Activated naive CD8-positive, alpha-beta T cell treated with anti-CD3 and anti-CD28 coated beads, Interleukin-2, amount 10 ng/mL, durations not matched to agents 7 days and 5 days (primary cell): ENCODE results near the gene ATP6V0E2. TPM values are rescaled to one million over a fixed set of nuclear protein-coding genes. Genes with fewer than 3 reads are reported as not detected.
A peak's percentile ranks its signal among the peaks of the same experiment; 100 is the strongest.

Experiments
- ATAC-seq: fragments of 150-1000 bp; cut with Tn5 transposase; one replicate; pipeline ENCODE4 v1.10.0; 2021; ENCODE audit warnings: low read depth, moderate library complexity
- POLR2A ChIA-PET: fragments of 350-600 bp; sonication (Branson Sonifier 250); formaldehyde crosslinking; loops from one replicate; lab custom pipeline; 2021; ENCODE audit warnings: antibody characterized with exemption; lab: Charles Lee
- DNase-seq: peaks from one replicate; pipeline ENCODE4 v3.0.0; 2021
- H3K27ac Mint-ChIP-seq: one replicate; pipeline ENCODE4 v1.8.0; 2022; ENCODE audit warnings: mild to moderate bottlenecking, mixed read lengths
- H3K27me3 Mint-ChIP-seq: one replicate; pipeline ENCODE4 v1.8.0; 2022; ENCODE audit warnings: mild to moderate bottlenecking, moderate library complexity, mixed read lengths
- H3K36me3 Mint-ChIP-seq: one replicate; pipeline ENCODE4 v1.8.0; 2021; ENCODE audit warnings: mild to moderate bottlenecking, mixed read lengths
- H3K4me1 Mint-ChIP-seq: one replicate; pipeline ENCODE4 v1.8.0; 2021; ENCODE audit warnings: mixed read lengths
- H3K4me3 Mint-ChIP-seq: one replicate; pipeline ENCODE4 v1.8.0; 2022; ENCODE audit warnings: mild to moderate bottlenecking, moderate library complexity, mixed read lengths
- H3K9me3 Mint-ChIP-seq: one replicate; pipeline ENCODE4 v1.8.0; 2021; ENCODE audit warnings: mixed read lengths
- total RNA-seq, 2 experiments: library from RNA; stranded (reverse); gene quantifications; one replicate each; pipeline ENCODE4 v1.2.3, GENCODE V29; 2021

Gene ATP6V0E2
- total RNA-seq, 2 experiments from 2014 or later = 74.0 to 81.2 TPM

DNA sequence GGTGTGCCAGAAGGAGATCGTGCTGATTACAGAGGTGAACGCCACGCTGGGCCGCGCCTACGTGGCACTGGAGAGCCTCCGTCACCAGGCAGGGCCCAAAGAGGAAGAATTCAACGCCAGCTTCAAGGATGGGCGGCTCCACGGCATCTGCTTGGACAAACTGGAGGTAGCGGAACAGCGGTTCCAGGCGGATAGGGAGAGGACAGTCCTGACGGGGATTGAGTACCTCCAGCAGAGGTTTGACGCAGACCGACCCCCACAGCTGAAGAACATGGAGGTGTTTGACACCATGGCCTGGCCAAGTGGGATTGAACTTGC, 12.1 kb upstream of the ATP6V0E2 start:
- Mint-ChIP-seq H3K36me3 (peaks cover 37% of the 10 kb centered on the region), H3K27me3 (no peaks in the 10 kb centered on the region), H3K27ac (no peak overlapping the region), H3K4me1 (peaks cover 62% of the 10 kb centered on the region), H3K9me3 (no peaks in the 10 kb centered on the region), H3K4me3 (no peak overlapping the region)
- POLR2A ChIA-PET = interaction anchor here (2.2 kb wide), 1 partner anchor 21 kb away, joined by 6 read pairs; no protein-coding TSS in a partner anchor
- ATAC-seq (no peak), DNase-seq (no peak)

DNA sequence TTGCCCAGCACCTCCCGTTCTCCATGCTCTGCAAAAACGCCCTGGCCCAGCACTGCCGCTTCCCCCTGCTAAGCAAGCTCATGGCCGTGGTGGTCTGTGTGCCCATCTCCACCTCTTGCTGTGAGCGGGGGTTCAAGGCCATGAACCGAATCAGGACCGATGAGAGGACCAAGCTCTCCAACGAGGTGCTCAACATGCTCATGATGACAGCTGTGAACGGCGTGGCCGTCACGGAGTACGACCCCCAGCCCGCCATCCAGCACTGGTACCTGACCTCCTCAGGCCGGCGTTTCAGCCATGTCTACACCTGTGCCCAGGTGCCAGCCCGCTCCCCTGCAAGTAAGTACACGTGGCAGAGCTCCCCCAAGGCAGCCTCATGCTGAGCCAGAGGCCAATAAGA, 11.6 kb upstream of the ATP6V0E2 start:
- no peaks in the 10 kb centered on the region for H3K27me3 Mint-ChIP-seq
- H3K9me3 Mint-ChIP-seq = no peaks in the 10 kb centered on the region
- peaks cover 64% of the 10 kb centered on the region for H3K4me1 Mint-ChIP-seq
- peaks cover 37% of the 10 kb centered on the region for H3K36me3 Mint-ChIP-seq
- H3K27ac Mint-ChIP-seq = no peak overlapping the region
- ATAC-seq (no peak), DNase-seq (no peak)
- POLR2A ChIA-PET = interaction anchor here (2.2 to 3.8 kb wide), 2 partner anchors 20 to 23 kb away, joined by 6 to 23 read pairs; partner anchors contain the start of gene ZNF862
- H3K4me3 Mint-ChIP-seq = no peak overlapping the region

DNA sequence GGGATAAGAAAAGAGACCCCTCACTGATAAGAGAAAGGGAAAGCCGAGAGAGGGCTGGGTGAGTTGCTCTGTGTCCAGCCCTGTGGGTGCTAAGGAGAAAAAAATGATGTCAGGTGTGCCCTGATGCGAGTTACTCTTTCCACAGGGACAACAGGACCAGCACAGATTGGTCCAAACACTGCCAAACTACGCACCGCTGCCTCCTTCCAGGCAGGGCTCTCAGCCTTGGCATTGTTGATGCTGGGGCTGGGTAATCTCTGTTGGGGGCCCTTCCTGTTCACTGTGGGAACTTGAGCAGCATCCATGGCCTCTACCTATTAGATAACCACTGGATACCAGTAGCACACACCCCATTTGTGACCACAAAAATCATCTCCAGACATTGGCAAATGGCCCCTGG, 10.3 kb upstream of the ATP6V0E2 start:
- Mint-ChIP-seq H3K4me1 (peaks cover 65% of the 10 kb centered on the region), H3K27me3 (no peaks in the 10 kb centered on the region), H3K9me3 (no peaks in the 10 kb centered on the region), H3K36me3 (peaks cover 37% of the 10 kb centered on the region), H3K27ac (peak overlapping the region; percentile 92), H3K4me3 (no peak overlapping the region)
- ATAC-seq = no peak
- POLR2A ChIA-PET = interaction anchor here (2.2 to 3.8 kb wide), 2 partner anchors 19 to 25 kb away, joined by 6 to 23 read pairs; partner anchors contain the start of gene ZNF862
- DNase-seq = no peak

DNA sequence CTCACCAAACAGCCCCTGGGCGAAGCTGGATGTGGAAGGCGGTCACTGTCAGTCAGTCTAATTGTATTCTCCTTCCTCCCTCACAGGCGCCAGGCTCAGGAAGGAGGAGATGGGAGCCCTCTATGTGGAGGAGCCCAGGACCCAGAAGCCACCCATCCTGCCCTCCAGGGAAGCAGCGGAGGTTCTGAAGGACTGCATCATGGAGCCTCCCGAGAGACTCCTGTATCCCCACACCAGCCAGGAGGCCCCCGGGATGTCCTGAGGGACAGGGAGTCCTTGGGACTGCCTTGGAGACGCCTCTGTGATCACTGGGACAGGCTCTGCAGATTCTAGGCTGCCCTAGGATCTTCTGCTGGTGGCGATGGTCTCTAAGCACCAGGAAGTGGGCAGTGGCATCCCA, 9.7 kb upstream of the ATP6V0E2 start:
- H3K36me3 Mint-ChIP-seq = peaks cover 37% of the 10 kb centered on the region
- ATAC-seq = no peak

DNA sequence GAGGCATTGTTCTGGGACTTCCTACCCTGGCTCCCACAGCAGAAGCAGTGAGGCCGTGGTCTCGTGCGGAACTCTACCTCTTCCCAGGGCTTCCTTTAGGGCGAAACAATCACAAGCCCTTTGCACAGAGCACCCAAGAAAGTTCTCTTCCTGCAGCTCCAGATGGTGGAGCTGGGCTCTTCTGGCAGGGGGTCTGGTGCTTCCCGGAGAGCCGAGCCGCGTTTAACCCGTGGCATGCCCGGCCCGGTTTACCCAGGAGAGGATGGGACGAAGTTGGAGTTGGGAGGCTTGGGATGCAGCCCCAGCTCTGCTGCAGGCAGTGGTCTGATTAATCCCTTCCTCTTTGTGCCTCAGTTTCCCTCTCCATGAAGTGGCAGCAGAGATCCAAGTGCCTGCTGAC, 9.0 kb upstream of the ATP6V0E2 start:
- Mint-ChIP-seq H3K4me1 (peaks cover 71% of the 10 kb centered on the region), H3K27me3 (no peaks in the 10 kb centered on the region), H3K4me3 (peak overlapping the region; percentile 76), H3K9me3 (no peaks in the 10 kb centered on the region), H3K36me3 (peaks cover 40% of the 10 kb centered on the region), H3K27ac (peak overlapping the region; percentile 96)
- ATAC-seq (no peak), DNase-seq (no peak)
- POLR2A ChIA-PET = interaction anchor here (0.6 to 3.8 kb wide), 7 partner anchors 8 to 65 kb away, joined by 3 to 23 read pairs (median 5); partner anchors contain the start of gene ZNF862

More for the DNA sequence above, 9.7 kb upstream of the ATP6V0E2 start:
- Mint-ChIP-seq H3K4me3 (peak overlapping the region; percentile 63), H3K4me1 (peaks cover 69% of the 10 kb centered on the region), H3K9me3 (no peaks in the 10 kb centered on the region), H3K27me3 (no peaks in the 10 kb centered on the region), H3K27ac (peak overlapping the region; percentile 92)
- POLR2A ChIA-PET = interaction anchor here (3.8 kb wide), 1 partner anchor 25 kb away, joined by 23 read pairs; the partner anchor contains the start of gene ZNF862
- DNase-seq = no peak

DNA sequence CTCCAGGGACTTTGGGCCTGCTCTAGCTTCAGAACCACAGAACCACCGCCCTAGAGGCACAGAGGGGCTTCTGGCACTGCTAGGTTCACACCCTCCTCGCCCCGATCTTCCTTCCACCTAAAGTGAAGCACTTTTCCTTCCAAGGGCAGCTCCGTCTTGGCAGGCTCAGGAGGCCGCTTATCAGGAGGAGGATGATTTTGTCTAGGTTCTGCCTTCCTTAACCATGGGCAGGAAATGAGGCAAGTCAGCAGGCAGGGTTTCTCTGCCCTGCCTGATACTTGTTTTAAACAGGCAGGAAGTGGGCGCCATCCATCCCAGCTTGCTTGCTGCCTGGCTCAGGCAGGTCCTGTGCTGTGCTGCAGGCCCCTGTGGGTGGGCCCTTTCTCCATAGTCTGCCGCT, 8.3 kb upstream of the ATP6V0E2 start:
- H3K4me1 Mint-ChIP-seq = peaks cover 74% of the 10 kb centered on the region
- POLR2A ChIA-PET = interaction anchor here (0.8 to 3.8 kb wide), 9 partner anchors 9 to 66 kb away, joined by 3 to 23 read pairs (median 4); partner anchors contain the start of gene ZNF862
- H3K27me3 Mint-ChIP-seq = no peaks in the 10 kb centered on the region
- ATAC-seq (peak; percentile 73), DNase-seq (peak; percentile 64)
- peaks cover 33% of the 10 kb centered on the region for H3K36me3 Mint-ChIP-seq
- no peaks in the 10 kb centered on the region for H3K9me3 Mint-ChIP-seq
- peak overlapping the region; percentile 96 for H3K27ac Mint-ChIP-seq
- peak overlapping the region; percentile 76 for H3K4me3 Mint-ChIP-seq

DNA sequence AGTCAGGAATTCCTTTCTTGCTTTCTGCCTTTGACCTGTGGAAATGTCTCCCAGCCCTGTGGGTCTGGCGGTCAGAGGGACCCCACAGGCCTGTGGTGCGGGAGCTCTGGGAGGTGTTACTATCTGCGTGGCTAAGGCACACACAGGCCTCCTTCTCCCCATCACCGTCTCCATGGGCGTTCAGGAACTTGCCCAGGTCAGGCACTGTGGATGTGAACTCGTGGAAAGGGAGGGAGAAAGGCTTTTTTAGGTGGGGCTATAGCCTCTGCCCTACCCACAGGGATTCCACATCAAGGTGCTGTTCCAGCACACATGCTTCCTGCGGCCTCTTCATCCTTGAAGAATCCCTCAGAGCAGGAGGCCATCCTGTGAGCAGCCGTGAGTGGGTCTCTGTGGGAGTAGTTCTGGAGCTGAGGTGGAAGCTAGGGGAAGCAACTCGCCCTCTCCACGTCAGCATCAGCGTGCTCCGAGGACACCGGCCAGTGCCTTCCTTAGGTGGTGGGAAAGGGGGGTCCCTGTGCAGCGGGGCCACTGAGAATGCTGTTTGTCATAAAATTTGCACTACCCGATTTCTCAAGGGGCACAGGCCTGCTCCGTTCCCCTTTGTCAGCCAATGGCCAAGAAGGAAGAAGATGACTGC, 7.5 kb upstream of the ATP6V0E2 start:
- DNase-seq (no peak), ATAC-seq (no peak)
- H3K27me3 Mint-ChIP-seq = no peaks in the 10 kb centered on the region
- POLR2A ChIA-PET = interaction anchor here (1.0 to 3.8 kb wide), 3 partner anchors 17 to 27 kb away, joined by 3 to 23 read pairs (median 3); partner anchors contain the start of gene ZNF862
- peaks cover 29% of the 10 kb centered on the region for H3K36me3 Mint-ChIP-seq
- H3K4me1 Mint-ChIP-seq = peaks cover 82% of the 10 kb centered on the region
- H3K27ac Mint-ChIP-seq = peak overlapping the region; percentile 96
- H3K9me3 Mint-ChIP-seq = no peaks in the 10 kb centered on the region
- H3K4me3 Mint-ChIP-seq = peak overlapping the region; percentile 76

DNA sequence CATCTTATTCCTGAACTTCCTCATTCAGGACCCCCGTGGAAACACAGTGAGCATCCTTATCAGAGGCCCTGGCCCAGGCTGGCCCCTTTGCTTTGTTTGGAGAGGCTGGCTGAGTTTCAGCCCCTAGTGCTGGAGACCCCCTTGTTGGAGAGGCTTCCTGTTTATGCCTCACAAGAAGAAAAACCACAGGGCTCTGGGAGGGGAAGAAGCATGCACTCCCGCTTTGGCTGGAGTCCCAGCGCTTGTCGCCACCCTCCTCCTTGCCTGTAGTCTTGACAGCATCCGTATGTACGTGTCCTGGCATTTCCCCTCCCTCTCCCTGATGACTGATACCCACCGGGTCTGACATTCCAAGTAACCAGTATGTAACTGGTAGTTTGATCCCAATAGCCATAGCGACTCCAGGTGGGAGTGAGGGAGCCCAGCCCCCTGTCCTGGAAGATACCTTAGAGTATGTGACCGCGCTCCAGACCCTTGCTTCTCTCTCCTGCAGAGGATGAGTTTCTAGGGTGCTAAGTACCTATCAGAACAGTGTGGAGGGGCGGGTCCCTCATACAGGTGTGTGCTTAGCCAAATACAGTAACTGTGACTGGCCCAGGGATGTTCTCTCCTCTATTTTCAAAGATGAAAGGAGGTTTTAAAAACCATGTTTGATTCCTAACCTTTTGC, 6.9 kb upstream of the ATP6V0E2 start:
- Mint-ChIP-seq H3K4me3 (peak overlapping the region; percentile 66), H3K4me1 (peaks cover 86% of the 10 kb centered on the region), H3K27me3 (no peaks in the 10 kb centered on the region), H3K27ac (peak overlapping the region; percentile 96), H3K36me3 (peaks cover 26% of the 10 kb centered on the region), H3K9me3 (no peaks in the 10 kb centered on the region)
- DNase-seq (no peak), ATAC-seq (no peak)
- POLR2A ChIA-PET = interaction anchor here (1.1 kb wide), 1 partner anchor 28 kb away, joined by 8 read pairs; the partner anchor contains the start of gene ZNF862

DNA sequence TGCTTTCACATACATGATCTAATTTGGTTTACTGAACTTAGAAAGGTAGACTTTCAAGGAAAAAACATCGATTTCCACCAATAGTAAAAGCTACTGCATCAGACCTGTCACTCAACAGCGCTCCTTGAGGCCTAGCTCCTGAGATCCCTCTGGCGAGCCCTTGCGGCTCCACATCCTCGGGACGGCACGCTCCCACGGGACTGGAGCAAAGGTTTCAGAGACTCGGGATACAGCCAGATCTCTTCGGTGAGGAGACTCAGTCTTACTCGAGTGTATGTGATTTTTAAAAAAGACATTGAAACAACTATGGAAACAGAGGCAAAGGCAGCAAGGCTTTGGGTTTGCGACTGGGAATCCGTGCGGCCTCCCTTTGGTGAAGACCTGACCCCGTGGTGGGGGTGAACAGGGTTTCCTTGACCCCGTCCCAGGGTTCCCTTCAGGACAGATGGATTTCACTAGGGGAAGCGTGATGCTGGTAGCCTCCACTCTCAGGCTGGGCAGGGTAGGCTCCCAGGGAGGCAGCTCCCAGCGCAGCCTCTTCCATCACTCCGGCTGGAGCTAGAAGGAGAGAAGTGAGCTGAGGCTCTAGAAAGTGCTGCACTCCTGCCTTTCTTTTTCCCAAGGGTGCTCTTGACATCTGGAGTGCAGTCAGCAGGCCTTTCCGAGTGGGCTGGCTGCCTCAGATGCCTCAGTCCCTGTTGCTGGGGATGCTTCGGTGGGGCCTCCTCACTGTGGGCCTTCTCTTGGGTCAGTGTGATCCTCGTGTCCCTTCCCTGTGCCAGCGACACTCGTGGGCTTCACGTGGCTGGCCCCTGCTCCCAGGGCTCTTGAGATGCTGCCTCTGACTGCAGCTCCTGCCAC, 5.8 kb upstream of the ATP6V0E2 start:
- Mint-ChIP-seq H3K4me1 (peaks cover 87% of the 10 kb centered on the region), H3K36me3 (peaks cover 16% of the 10 kb centered on the region), H3K27me3 (no peaks in the 10 kb centered on the region), H3K4me3 (peak overlapping the region; percentile 66), H3K9me3 (no peaks in the 10 kb centered on the region), H3K27ac (peak overlapping the region; percentile 97)
- POLR2A ChIA-PET = interaction anchor here (1.0 to 4.2 kb wide), 3 partner anchors 29 to 500 kb away, joined by 3 to 42 read pairs (median 8); partner anchors contain the start of genes REPIN1 and ZNF862
- ATAC-seq (no peak), DNase-seq (no peak)

DNA sequence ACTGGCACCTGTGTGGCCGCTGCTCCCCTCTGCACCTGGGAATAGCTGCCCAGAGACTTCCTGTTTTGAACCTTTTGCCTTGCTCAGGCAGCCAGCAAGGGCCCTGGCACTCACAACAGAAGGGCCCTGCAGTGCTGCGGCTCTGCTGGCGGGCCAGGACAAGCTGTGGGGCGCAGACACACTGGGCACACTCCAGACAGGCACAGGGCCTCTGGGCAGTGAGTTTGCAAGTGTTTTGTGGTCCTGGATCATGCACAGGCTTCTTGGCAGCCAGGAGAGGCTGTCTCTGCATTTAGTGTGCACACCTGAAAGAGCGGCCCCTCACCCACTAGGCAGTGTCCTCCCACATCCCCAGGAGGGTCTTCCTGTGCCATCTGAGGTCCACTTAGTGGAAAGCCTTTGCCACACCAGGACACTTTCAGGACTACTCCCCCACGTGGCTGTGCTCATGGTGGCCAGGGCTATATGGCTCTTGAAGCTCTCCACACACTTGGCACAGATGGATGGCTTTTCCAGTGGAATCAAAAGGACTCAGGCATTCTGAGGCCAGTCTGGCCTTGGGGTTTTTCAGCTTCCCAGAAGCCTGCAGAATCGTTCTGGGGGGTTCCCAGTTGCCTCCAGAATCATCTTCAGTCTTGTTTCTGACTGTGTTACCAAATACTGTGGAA, 5.0 kb upstream of the ATP6V0E2 start:
- Mint-ChIP-seq H3K27me3 (no peaks in the 10 kb centered on the region), H3K9me3 (no peaks in the 10 kb centered on the region), H3K4me1 (peaks cover 81% of the 10 kb centered on the region), H3K36me3 (peaks cover 15% of the 10 kb centered on the region), H3K27ac (peak overlapping the region; percentile 97), H3K4me3 (peak overlapping the region; percentile 37)
- ATAC-seq (no peak), DNase-seq (no peak)
- POLR2A ChIA-PET = interaction anchor here (1.0 to 4.2 kb wide), 4 partner anchors 19 to 500 kb away, joined by 3 to 42 read pairs (median 4); partner anchors contain the start of genes REPIN1 and ZNF862

DNA sequence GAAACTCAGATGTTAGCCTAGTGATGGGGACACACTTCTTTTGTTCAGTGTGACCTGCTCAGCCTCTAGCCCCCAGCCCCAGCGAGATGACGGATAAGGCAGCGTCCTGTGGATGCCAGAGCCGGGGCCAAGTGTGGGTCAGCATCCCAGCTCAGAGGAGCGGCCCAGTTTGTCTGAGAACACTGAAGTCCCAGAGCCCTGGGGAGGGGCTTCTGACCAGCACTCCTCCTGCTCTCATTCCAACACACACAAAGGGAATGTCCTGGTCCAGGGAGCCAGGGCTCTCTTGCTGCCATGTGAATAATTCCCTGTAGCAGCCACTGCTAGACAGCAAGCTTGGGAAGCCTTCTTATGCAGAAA, 4.5 kb upstream of the ATP6V0E2 start:
- H3K27me3 Mint-ChIP-seq = no peaks in the 10 kb centered on the region
- DNase-seq (no peak), ATAC-seq (no peak)
- H3K4me1 Mint-ChIP-seq = peaks cover 77% of the 10 kb centered on the region
- no peaks in the 10 kb centered on the region for H3K9me3 Mint-ChIP-seq
- H3K27ac Mint-ChIP-seq = peak overlapping the region; percentile 97
- POLR2A ChIA-PET = interaction anchor here (1.0 to 4.2 kb wide), 4 partner anchors 19 to 499 kb away, joined by 3 to 42 read pairs (median 4); partner anchors contain the start of genes REPIN1 and ZNF862
- peak overlapping the region; percentile 79 for H3K4me3 Mint-ChIP-seq
- peaks cover 14% of the 10 kb centered on the region for H3K36me3 Mint-ChIP-seq

DNA sequence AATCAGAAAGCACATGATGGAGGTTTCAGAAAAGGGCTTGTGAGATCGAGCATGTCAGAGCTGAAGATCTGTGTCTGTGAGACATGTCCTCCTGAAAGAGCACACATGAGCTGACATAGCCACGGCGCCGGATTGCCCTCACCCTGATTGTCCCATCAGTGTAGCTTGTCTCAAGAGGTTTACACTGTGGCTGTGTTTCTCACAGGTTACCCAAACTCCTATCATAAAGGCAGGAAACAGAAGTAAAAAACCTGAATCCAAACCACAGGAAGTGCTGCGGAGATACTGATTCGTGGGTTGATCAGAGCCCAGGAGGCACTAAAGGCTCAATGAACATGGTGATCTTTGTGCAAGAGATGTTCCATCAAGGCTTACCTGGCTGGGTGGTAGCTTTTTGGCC, 3.9 kb upstream of the ATP6V0E2 start:
- H3K27ac Mint-ChIP-seq = peak overlapping the region; percentile 97
- ATAC-seq = peak; percentile 37
- no peak for DNase-seq
- peak overlapping the region; percentile 79 for H3K4me3 Mint-ChIP-seq
- H3K27me3 Mint-ChIP-seq = no peaks in the 10 kb centered on the region
- H3K36me3 Mint-ChIP-seq = peaks cover 12% of the 10 kb centered on the region
- peaks cover 78% of the 10 kb centered on the region for H3K4me1 Mint-ChIP-seq
- POLR2A ChIA-PET = interaction anchor here (1.0 to 4.2 kb wide), 3 partner anchors 20 to 63 kb away, joined by 3 to 42 read pairs (median 4); partner anchors contain the start of gene ZNF862
- H3K9me3 Mint-ChIP-seq = no peaks in the 10 kb centered on the region
